Measurements from ENCODE around the gene STAG1. TPM values are rescaled to one million over a fixed set of nuclear protein-coding genes. Genes with fewer than 3 reads are reported as not detected.

The STAG1 gene
- total and polyA plus RNA-seq, 2 experiments from 2014 or later, result 9.0 to 21.9 TPM

DNA sequence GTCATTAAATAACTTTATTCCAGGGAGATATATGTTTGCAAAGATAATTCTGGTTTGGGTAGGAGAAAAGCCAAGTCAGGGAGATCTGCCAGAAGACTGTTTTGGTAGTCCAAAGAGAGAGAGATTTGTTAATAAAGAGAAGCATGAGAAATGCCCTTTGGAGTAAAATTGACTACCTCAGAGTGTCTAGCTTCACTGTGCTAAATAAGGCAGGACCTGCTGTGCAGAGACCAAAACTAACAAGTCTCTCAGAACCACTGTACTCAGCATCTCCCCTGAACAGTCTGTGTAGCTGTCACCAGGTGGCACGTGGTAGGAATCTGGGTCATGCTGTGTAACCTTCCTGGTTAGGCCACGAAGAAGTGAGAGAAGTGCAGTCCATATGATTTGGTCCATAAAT, 35.2 kb upstream of the STAG1 start:
- Histone ChIP-seq H3K79me2 (replicated peaks; ENCODE audit: insufficient read depth) (no peaks in the 10 kb centered on the region), H3F3A (replicated peaks; ENCODE audit: low read depth) (no peaks in the 10 kb centered on the region), H3K4me1 (ENCODE audit: insufficient read depth) (peaks cover 17% of the 10 kb centered on the region), H3K36me3 (ENCODE audit: insufficient read depth) (no peaks in the 10 kb centered on the region), H3K27me3 (ENCODE audit: insufficient read depth) (no peaks in the 10 kb centered on the region), H3K4me3 (no peak overlapping the region), H4K20me1 (replicated peaks; ENCODE audit: insufficient read depth) (no peaks in the 10 kb centered on the region), H3K9me2 (ENCODE audit: insufficient read depth) (no peaks in the 10 kb centered on the region), H2AFZ (peak overlapping the region; percentile 61; the same call in 1 of the 2 replicates), H3K27ac (ENCODE audit: low read depth) (no peak overlapping the region; the same call in 1 of the 2 replicates), H3K4me2 (no peak overlapping the region)
- Mint-ChIP-seq H3K27ac (peak overlapping the region; percentile 79), H3K27me3 (ENCODE audit: insufficient read depth, low read depth, poor library complexity) (peaks cover 3% of the 10 kb centered on the region), H3K4me1 (peaks cover 15% of the 10 kb centered on the region; the same call in 2 of the 3 replicates), H3K9me3 (no peaks in the 10 kb centered on the region; the same call in 2 of the 3 replicates), H3K4me3 (no peak overlapping the region), H3K36me3 (ENCODE audit: low read depth) (no peaks in the 10 kb centered on the region)
- ATAC-seq, result no peak; the same call in 2 of the 3 replicates
- DNase-seq (ENCODE audit: low spot score), result no peak
- no peak for TF ChIP-seq NANOG (IDR thresholded peaks at IDR 0.05; ENCODE audit: borderline replicate concordance)
- TF ChIP-seq ZNF114 (CRISPR knock-in tag; IDR thresholded peaks at IDR 0.05), result no peak
- TF ChIP-seq JUNB (IDR thresholded peaks at IDR 0.05; ENCODE audit: unreplicated experiment), result no peak
- no peak for TF ChIP-seq EZH2phosphoT487 (IDR thresholded peaks at IDR 0.05; ENCODE audit: unreplicated experiment)
- TF ChIP-seq POLR2AphosphoS5 (IDR thresholded peaks at IDR 0.05; ENCODE audit: low read depth), result no peak
- TF ChIP-seq, protein P1, sequence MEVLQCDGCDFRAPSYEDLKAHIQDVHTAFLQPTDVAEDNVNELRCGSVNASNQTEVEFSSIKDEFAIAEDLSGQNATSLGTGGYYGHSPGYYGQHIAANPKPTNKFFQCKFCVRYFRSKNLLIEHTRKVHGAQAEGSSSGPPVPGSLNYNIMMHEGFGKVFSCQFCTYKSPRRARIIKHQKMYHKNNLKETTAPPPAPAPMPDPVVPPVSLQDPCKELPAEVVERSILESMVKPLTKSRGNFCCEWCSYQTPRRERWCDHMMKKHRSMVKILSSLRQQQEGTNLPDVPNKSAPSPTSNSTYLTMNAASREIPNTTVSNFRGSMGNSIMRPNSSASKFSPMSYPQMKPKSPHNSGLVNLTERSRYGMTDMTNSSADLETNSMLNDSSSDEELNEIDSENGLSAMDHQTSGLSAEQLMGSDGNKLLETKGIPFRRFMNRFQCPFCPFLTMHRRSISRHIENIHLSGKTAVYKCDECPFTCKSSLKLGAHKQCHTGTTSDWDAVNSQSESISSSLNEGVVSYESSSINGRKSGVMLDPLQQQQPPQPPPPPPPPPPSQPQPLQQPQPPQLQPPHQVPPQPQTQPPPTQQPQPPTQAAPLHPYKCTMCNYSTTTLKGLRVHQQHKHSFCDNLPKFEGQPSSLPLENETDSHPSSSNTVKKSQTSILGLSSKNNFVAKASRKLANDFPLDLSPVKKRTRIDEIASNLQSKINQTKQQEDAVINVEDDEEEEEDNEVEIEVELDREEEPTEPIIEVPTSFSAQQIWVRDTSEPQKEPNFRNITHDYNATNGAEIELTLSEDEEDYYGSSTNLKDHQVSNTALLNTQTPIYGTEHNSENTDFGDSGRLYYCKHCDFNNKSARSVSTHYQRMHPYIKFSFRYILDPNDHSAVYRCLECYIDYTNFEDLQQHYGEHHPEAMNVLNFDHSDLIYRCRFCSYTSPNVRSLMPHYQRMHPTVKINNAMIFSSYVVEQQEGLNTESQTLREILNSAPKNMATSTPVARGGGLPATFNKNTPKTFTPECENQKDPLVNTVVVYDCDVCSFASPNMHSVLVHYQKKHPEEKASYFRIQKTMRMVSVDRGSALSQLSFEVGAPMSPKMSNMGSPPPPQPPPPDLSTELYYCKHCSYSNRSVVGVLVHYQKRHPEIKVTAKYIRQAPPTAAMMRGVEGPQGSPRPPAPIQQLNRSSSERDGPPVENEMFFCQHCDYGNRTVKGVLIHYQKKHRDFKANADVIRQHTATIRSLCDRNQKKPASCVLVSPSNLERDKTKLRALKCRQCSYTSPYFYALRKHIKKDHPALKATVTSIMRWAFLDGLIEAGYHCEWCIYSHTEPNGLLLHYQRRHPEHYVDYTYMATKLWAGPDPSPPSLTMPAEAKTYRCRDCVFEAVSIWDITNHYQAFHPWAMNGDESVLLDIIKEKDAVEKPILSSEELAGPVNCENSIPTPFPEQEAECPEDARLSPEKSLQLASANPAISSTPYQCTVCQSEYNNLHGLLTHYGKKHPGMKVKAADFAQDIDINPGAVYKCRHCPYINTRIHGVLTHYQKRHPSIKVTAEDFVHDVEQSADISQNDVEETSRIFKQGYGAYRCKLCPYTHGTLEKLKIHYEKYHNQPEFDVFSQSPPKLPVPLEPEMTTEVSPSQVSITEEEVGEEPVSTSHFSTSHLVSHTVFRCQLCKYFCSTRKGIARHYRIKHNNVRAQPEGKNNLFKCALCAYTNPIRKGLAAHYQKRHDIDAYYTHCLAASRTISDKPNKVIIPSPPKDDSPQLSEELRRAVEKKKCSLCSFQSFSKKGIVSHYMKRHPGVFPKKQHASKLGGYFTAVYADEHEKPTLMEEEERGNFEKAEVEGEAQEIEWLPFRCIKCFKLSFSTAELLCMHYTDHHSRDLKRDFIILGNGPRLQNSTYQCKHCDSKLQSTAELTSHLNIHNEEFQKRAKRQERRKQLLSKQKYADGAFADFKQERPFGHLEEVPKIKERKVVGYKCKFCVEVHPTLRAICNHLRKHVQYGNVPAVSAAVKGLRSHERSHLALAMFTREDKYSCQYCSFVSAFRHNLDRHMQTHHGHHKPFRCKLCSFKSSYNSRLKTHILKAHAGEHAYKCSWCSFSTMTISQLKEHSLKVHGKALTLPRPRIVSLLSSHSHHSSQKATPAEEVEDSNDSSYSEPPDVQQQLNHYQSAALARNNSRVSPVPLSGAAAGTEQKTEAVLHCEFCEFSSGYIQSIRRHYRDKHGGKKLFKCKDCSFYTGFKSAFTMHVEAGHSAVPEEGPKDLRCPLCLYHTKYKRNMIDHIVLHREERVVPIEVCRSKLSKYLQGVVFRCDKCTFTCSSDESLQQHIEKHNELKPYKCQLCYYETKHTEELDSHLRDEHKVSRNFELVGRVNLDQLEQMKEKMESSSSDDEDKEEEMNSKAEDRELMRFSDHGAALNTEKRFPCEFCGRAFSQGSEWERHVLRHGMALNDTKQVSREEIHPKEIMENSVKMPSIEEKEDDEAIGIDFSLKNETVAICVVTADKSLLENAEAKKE (CRISPR knock-in tag; IDR thresholded peaks at IDR 0.05), result no peak
- TF ChIP-seq, protein P2, sequence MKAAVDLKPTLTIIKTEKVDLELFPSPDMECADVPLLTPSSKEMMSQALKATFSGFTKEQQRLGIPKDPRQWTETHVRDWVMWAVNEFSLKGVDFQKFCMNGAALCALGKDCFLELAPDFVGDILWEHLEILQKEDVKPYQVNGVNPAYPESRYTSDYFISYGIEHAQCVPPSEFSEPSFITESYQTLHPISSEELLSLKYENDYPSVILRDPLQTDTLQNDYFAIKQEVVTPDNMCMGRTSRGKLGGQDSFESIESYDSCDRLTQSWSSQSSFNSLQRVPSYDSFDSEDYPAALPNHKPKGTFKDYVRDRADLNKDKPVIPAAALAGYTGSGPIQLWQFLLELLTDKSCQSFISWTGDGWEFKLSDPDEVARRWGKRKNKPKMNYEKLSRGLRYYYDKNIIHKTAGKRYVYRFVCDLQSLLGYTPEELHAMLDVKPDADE (IDR thresholded peaks at IDR 0.05), result no peak
- no peak for TF ChIP-seq CREB1 (CRISPR knock-in tag; IDR thresholded peaks at IDR 0.05; ENCODE audit: low read depth)
- TF ChIP-seq, protein P3, sequence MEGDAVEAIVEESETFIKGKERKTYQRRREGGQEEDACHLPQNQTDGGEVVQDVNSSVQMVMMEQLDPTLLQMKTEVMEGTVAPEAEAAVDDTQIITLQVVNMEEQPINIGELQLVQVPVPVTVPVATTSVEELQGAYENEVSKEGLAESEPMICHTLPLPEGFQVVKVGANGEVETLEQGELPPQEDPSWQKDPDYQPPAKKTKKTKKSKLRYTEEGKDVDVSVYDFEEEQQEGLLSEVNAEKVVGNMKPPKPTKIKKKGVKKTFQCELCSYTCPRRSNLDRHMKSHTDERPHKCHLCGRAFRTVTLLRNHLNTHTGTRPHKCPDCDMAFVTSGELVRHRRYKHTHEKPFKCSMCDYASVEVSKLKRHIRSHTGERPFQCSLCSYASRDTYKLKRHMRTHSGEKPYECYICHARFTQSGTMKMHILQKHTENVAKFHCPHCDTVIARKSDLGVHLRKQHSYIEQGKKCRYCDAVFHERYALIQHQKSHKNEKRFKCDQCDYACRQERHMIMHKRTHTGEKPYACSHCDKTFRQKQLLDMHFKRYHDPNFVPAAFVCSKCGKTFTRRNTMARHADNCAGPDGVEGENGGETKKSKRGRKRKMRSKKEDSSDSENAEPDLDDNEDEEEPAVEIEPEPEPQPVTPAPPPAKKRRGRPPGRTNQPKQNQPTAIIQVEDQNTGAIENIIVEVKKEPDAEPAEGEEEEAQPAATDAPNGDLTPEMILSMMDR (conservative IDR thresholded peaks at IDR 0.05; ENCODE audit: low read depth in 2 of 2), result no peak
- no peak for TF ChIP-seq STAT1 (IDR thresholded peaks at IDR 0.05; ENCODE audit: unreplicated experiment)
- TF ChIP-seq EZH2 (IDR thresholded peaks at IDR 0.05; ENCODE audit: low read depth, unreplicated experiment), result no peak
- TF ChIP-seq, protein P4, sequence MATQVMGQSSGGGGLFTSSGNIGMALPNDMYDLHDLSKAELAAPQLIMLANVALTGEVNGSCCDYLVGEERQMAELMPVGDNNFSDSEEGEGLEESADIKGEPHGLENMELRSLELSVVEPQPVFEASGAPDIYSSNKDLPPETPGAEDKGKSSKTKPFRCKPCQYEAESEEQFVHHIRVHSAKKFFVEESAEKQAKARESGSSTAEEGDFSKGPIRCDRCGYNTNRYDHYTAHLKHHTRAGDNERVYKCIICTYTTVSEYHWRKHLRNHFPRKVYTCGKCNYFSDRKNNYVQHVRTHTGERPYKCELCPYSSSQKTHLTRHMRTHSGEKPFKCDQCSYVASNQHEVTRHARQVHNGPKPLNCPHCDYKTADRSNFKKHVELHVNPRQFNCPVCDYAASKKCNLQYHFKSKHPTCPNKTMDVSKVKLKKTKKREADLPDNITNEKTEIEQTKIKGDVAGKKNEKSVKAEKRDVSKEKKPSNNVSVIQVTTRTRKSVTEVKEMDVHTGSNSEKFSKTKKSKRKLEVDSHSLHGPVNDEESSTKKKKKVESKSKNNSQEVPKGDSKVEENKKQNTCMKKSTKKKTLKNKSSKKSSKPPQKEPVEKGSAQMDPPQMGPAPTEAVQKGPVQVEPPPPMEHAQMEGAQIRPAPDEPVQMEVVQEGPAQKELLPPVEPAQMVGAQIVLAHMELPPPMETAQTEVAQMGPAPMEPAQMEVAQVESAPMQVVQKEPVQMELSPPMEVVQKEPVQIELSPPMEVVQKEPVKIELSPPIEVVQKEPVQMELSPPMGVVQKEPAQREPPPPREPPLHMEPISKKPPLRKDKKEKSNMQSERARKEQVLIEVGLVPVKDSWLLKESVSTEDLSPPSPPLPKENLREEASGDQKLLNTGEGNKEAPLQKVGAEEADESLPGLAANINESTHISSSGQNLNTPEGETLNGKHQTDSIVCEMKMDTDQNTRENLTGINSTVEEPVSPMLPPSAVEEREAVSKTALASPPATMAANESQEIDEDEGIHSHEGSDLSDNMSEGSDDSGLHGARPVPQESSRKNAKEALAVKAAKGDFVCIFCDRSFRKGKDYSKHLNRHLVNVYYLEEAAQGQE (IDR thresholded peaks at IDR 0.05; ENCODE audit: unreplicated experiment), result no peak
- TF ChIP-seq ZNF331 (CRISPR knock-in tag; IDR thresholded peaks at IDR 0.05; ENCODE audit: low read depth), result no peak
